Immature natural killer cell (primary cell): Measurements from ENCODE around the gene PKDREJ. TPM values are rescaled to one million over a fixed set of nuclear protein-coding genes. Genes with fewer than 3 reads are reported as not detected.

Experiments used
- DNase-seq, 3 donors: peaks; one replicate each; pipeline ENCODE4 v3.0.0; 2022; ENCODE audit warnings: mixed read lengths in 1 of 3
- H3K27ac Mint-ChIP-seq, 6 donors: one replicate each; pipeline ENCODE4 v1.8.0; 2020; ENCODE audit warnings: mixed read lengths in 6 of 6, mild to moderate bottlenecking in 5 of 6, inconsistent platforms in 4 of 6, moderate library complexity in 3 of 6
- H3K27me3 Mint-ChIP-seq, 3 donors: one replicate each; pipeline ENCODE4 v1.8.0; 2020 to 2021; ENCODE audit warnings: low read depth in 3 of 3, mild to moderate bottlenecking in 3 of 3, mixed read lengths in 3 of 3, moderate library complexity in 3 of 3, inconsistent platforms in 1 of 3
- H3K36me3 Mint-ChIP-seq, 3 donors: one replicate each; pipeline ENCODE4 v1.8.0; 2020; ENCODE audit warnings: mixed read lengths in 3 of 3, inconsistent platforms in 2 of 3, mild to moderate bottlenecking in 2 of 3
- H3K4me1 Mint-ChIP-seq, 2 donors: one replicate each; pipeline ENCODE4 v1.8.0; 2020; ENCODE audit warnings: inconsistent platforms in 2 of 2, mild to moderate bottlenecking in 2 of 2, mixed read lengths in 2 of 2, moderate library complexity in 1 of 2
- H3K4me3 Mint-ChIP-seq, 5 donors: one replicate each; pipeline ENCODE4 v1.8.0; 2020; ENCODE audit warnings: mild to moderate bottlenecking in 5 of 5, mixed read lengths in 5 of 5, inconsistent platforms in 3 of 5, moderate library complexity in 3 of 5
- H3K9me3 Mint-ChIP-seq, 6 donors: one replicate each; pipeline ENCODE4 v1.8.0; 2020; ENCODE audit warnings: mild to moderate bottlenecking in 6 of 6, mixed read lengths in 6 of 6, inconsistent platforms in 4 of 6, moderate library complexity in 3 of 6
- polyA plus RNA-seq, 3 donors: library from polyadenylated mRNA; unstranded; fragments of 300-500 nt; fragmentation: Illumina TruSeq; gene quantifications; one replicate each; pipeline ENCODE4 v1.2.3, GENCODE V29; 2021

Gene PKDREJ
- polyA plus RNA-seq, 3 donors from 2014 or later, result 0.20 to 0.59 TPM; not detected in 1

GRCh38 chr22:46250783-46251125, 12.4 kb downstream of the PKDREJ start:
- DNase-seq, result no peak
- peaks cover 24 to 35% of the 10 kb centered on the region in 2 donors for H3K4me1 Mint-ChIP-seq
- peak overlapping the region; percentile 76 to 85 (median 80) for H3K4me3 Mint-ChIP-seq
- peak overlapping the region; percentile 72 to 92 (median 75) for H3K27ac Mint-ChIP-seq
- H3K27me3 Mint-ChIP-seq, result peaks cover 0 to 21% (median 0%) of the 10 kb centered on the region in 3 donors
- H3K36me3 Mint-ChIP-seq, result peaks cover 0 to 6% (median 0%) of the 10 kb centered on the region in 3 donors
- no peaks in the 10 kb centered on the region for H3K9me3 Mint-ChIP-seq

- DNase-seq, result peak; percentile 96
- Mint-ChIP-seq H3K4me1 (peaks cover 24 to 35% of the 10 kb centered on the region in 2 donors), H3K36me3 (peaks cover 0 to 8% (median 0%) of the 10 kb centered on the region in 3 donors), H3K4me3 (peak within 1 kb of the TSS; percentile 76 to 85 (median 80)), H3K9me3 (no peaks in the 10 kb centered on the region), H3K27me3 (peaks cover 0 to 20% (median 0%) of the 10 kb centered on the region in 3 donors), H3K27ac (peak within 1 kb of the TSS; percentile 72 to 92 (median 75))
These were observed 12.9 kb downstream of the PKDREJ start, which contains the start of gene CDPF1 for GRCh38 chr22:46250035-46250782. Gene CDPF1, minus strand, starts transcription at chr22:46250293. Its CDS starts 2,009 bp downstream, at chr22:46248284.

GRCh38 chr22:46247443-46247975, 15.6 kb downstream of the PKDREJ start:
- Mint-ChIP-seq H3K36me3 (peaks cover 0 to 11% (median 8%) of the 10 kb centered on the region in 3 donors), H3K4me1 (peaks cover 19 to 23% of the 10 kb centered on the region in 2 donors), H3K27ac (no peak overlapping the region), H3K9me3 (no peaks in the 10 kb centered on the region), H3K4me3 (no peak overlapping the region), H3K27me3 (peaks cover 0 to 19% (median 0%) of the 10 kb centered on the region in 3 donors)
- no peak for DNase-seq

- Mint-ChIP-seq H3K36me3 (peaks cover 0 to 11% (median 10%) of the 10 kb centered on the region in 3 donors), H3K9me3 (no peaks in the 10 kb centered on the region), H3K4me3 (no peak overlapping the region), H3K27me3 (peaks cover 0 to 18% (median 0%) of the 10 kb centered on the region in 3 donors), H3K4me1 (peaks cover 12% of the 10 kb centered on the region in 2 donors), H3K27ac (no peak overlapping the region)
- no peak for DNase-seq
These were observed 17.0 kb downstream of the PKDREJ start for GRCh38 chr22:46246178-46246577.

GRCh38 chr22:46245511-46245910, 17.6 kb downstream of the PKDREJ start:
- Mint-ChIP-seq H3K27me3 (peaks cover 0 to 15% (median 0%) of the 10 kb centered on the region in 3 donors), H3K9me3 (no peaks in the 10 kb centered on the region), H3K4me1 (peaks cover 9 to 15% of the 10 kb centered on the region in 2 donors), H3K27ac (no peak overlapping the region), H3K36me3 (peaks cover 0 to 11% (median 10%) of the 10 kb centered on the region in 3 donors), H3K4me3 (no peak overlapping the region)
- DNase-seq, result no peak

GRCh38 chr22:46244771-46245170, 18.4 kb downstream of the PKDREJ start:
- no peak for DNase-seq
- Mint-ChIP-seq H3K4me3 (no peak overlapping the region), H3K27me3 (peaks cover 0 to 10% (median 0%) of the 10 kb centered on the region in 3 donors), H3K9me3 (no peaks in the 10 kb centered on the region), H3K4me1 (peaks cover 16 to 23% of the 10 kb centered on the region in 2 donors), H3K36me3 (peaks cover 0 to 11% (median 10%) of the 10 kb centered on the region in 3 donors), H3K27ac (no peak overlapping the region)

GRCh38 chr22:46242076-46242475, 21.1 kb downstream of the PKDREJ start:
- H3K4me1 Mint-ChIP-seq, result peaks cover 20 to 34% of the 10 kb centered on the region in 2 donors
- DNase-seq, result no peak
- peaks cover 0 to 17% (median 10%) of the 10 kb centered on the region in 3 donors for H3K36me3 Mint-ChIP-seq
- H3K27me3 Mint-ChIP-seq, result peaks cover 0 to 5% (median 0%) of the 10 kb centered on the region in 3 donors
- H3K27ac Mint-ChIP-seq, result no peak overlapping the region
- H3K9me3 Mint-ChIP-seq, result no peaks in the 10 kb centered on the region
- H3K4me3 Mint-ChIP-seq, result no peak overlapping the region

GRCh38 chr22:46241396-46242007, 21.6 kb downstream of the PKDREJ start:
- no peak overlapping the region for H3K4me3 Mint-ChIP-seq
- H3K4me1 Mint-ChIP-seq, result peaks cover 20 to 34% of the 10 kb centered on the region in 2 donors
- peaks cover 2 to 20% (median 16%) of the 10 kb centered on the region in 3 donors for H3K36me3 Mint-ChIP-seq
- H3K27me3 Mint-ChIP-seq, result peaks cover 0 to 5% (median 0%) of the 10 kb centered on the region in 3 donors
- DNase-seq, result no peak
- H3K27ac Mint-ChIP-seq, result no peak overlapping the region
- no peaks in the 10 kb centered on the region for H3K9me3 Mint-ChIP-seq

- Mint-ChIP-seq H3K27me3 (peaks cover 0 to 5% (median 0%) of the 10 kb centered on the region in 3 donors), H3K36me3 (peaks cover 4 to 18% (median 18%) of the 10 kb centered on the region in 3 donors), H3K27ac (no peak overlapping the region), H3K4me3 (no peak overlapping the region), H3K9me3 (no peaks in the 10 kb centered on the region), H3K4me1 (peaks cover 20 to 34% of the 10 kb centered on the region in 2 donors)
- DNase-seq, result no peak
These were observed 22.2 kb downstream of the PKDREJ start for GRCh38 chr22:46240907-46241306.

- DNase-seq, result no peak
- H3K27ac Mint-ChIP-seq, result peak overlapping the region in 1 of 6 donors; percentile 81
- H3K9me3 Mint-ChIP-seq, result no peaks in the 10 kb centered on the region
- H3K4me3 Mint-ChIP-seq, result peak overlapping the region in 2 of 5 donors; percentile 27 to 74
- peaks cover 5 to 21% (median 14%) of the 10 kb centered on the region in 3 donors for H3K36me3 Mint-ChIP-seq
- H3K4me1 Mint-ChIP-seq, result peaks cover 20 to 34% of the 10 kb centered on the region in 2 donors
- peaks cover 0 to 5% (median 0%) of the 10 kb centered on the region in 3 donors for H3K27me3 Mint-ChIP-seq
These were observed 22.6 kb downstream of the PKDREJ start for GRCh38 chr22:46240506-46240905.

- Mint-ChIP-seq H3K27me3 (peaks cover 0 to 5% (median 0%) of the 10 kb centered on the region in 3 donors), H3K4me1 (peaks cover 20 to 34% of the 10 kb centered on the region in 2 donors), H3K9me3 (no peaks in the 10 kb centered on the region), H3K27ac (peak overlapping the region in 4 of 6 donors; percentile 4 to 92 (median 54)), H3K36me3 (peaks cover 9 to 25% (median 16%) of the 10 kb centered on the region in 3 donors), H3K4me3 (peak overlapping the region; percentile 27 to 74 (median 61))
- no peak for DNase-seq
These were observed 23.1 kb downstream of the PKDREJ start for GRCh38 chr22:46240073-46240472.

GRCh38 chr22:46239261-46240048, 23.7 kb downstream of the PKDREJ start:
- H3K4me3 Mint-ChIP-seq, result peak overlapping the region; percentile 51 to 74 (median 66)
- H3K36me3 Mint-ChIP-seq, result peaks cover 12 to 30% (median 18%) of the 10 kb centered on the region in 3 donors
- no peaks in the 10 kb centered on the region for H3K9me3 Mint-ChIP-seq
- H3K4me1 Mint-ChIP-seq, result peaks cover 20 to 34% of the 10 kb centered on the region in 2 donors
- peak in 2 of 3 donors; percentile 38 for DNase-seq
- peaks cover 0 to 5% (median 0%) of the 10 kb centered on the region in 3 donors for H3K27me3 Mint-ChIP-seq
- peak overlapping the region; percentile 27 to 92 (median 84) for H3K27ac Mint-ChIP-seq

- Mint-ChIP-seq H3K4me3 (no peak overlapping the region), H3K9me3 (no peaks in the 10 kb centered on the region), H3K27me3 (peaks cover 0 to 5% (median 0%) of the 10 kb centered on the region in 3 donors), H3K4me1 (peaks cover 20 to 34% of the 10 kb centered on the region in 2 donors), H3K27ac (peak overlapping the region in 1 of 6 donors; percentile 44), H3K36me3 (peaks cover 12 to 25% (median 18%) of the 10 kb centered on the region in 3 donors)
- DNase-seq, result no peak
These were observed 24.6 kb downstream of the PKDREJ start for GRCh38 chr22:46238541-46238940.
